ENCODE results near the gene HNMT.

DNA sequence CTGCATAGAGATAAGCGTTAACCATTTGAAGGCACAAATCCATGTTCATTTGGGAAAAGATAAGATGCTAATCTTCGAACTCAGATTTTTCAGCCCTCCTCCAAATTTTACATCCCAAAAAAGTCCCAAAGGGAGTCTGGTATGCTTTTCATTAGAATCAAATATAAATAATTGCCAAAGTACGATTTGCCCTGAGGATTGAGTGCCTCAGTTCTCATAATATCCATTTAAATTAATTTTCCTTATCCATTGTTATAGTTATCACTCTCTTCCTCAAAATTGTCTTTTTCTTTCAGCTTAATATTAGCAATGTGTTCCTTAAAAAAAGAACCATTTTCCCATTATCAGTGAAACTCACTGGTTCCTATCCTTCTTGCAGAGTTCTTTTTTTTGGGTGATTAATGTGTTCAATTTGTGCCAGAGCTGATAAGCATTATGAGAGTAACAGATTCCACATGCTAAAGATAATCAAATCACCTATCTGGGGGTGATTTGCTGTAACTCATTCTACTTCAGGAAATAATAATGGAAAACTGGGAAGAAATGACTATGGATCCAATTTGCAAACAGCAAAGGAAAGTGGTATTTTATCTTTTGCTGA is 686 bp downstream of the HNMT start:
- TF ChIP-seq, protein P1, sequence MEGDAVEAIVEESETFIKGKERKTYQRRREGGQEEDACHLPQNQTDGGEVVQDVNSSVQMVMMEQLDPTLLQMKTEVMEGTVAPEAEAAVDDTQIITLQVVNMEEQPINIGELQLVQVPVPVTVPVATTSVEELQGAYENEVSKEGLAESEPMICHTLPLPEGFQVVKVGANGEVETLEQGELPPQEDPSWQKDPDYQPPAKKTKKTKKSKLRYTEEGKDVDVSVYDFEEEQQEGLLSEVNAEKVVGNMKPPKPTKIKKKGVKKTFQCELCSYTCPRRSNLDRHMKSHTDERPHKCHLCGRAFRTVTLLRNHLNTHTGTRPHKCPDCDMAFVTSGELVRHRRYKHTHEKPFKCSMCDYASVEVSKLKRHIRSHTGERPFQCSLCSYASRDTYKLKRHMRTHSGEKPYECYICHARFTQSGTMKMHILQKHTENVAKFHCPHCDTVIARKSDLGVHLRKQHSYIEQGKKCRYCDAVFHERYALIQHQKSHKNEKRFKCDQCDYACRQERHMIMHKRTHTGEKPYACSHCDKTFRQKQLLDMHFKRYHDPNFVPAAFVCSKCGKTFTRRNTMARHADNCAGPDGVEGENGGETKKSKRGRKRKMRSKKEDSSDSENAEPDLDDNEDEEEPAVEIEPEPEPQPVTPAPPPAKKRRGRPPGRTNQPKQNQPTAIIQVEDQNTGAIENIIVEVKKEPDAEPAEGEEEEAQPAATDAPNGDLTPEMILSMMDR (conservative IDR thresholded peaks at IDR 0.05): no peak
- no peak for TF ChIP-seq ZFX (IDR thresholded peaks at IDR 0.05)
